Body of pancreas (tissue), 4 donors: ENCODE measurements around the gene PTPN21. TPM values are rescaled to one million over a fixed set of nuclear protein-coding genes. Genes with fewer than 3 reads are reported as not detected.

Source experiments
- ATAC-seq: fragments of 150-250 bp; one replicate; pipeline ENCODE4 v1.9.1; 2016
- DNase-seq, 4 donors: peaks; one replicate each; pipeline ENCODE4 v3.0.0-alpha.2; 2019
- H3K27ac ChIP-seq, 4 donors: fragments of 200-600 bp; sonication (generic); 1 replicate in 3 of 4; 2 replicates in 1 of 4; pipeline versions ENCODE4 v1.5.1 to v1.6.1; 2016 to 2019; ENCODE audit warnings: mild to moderate bottlenecking in 1 of 4, mixed read lengths in 1 of 4, moderate library complexity in 1 of 4
- H3K27me3 ChIP-seq, 2 donors: fragments of 200-600 bp; sonication (generic); one replicate each; pipeline ENCODE4 v1.6.0; 2016; ENCODE audit warnings: mild to moderate bottlenecking in 1 of 2
- H3K36me3 ChIP-seq, 2 donors: fragments of 200-600 bp; sonication (generic); replicated peaks in 1 of 2; 2 replicates each; pipeline ENCODE4 v1.5.1; 2016; ENCODE audit warnings: low read depth in 2 of 2; ENCODE audit not compliant: insufficient read depth in 1 of 2
- H3K4me1 ChIP-seq: fragments of 200-600 bp; sonication (generic); one replicate; pipeline ENCODE4 v1.6.0; 2016
- H3K4me3 ChIP-seq, 2 donors: fragments of 200-600 bp; sonication (generic); 1 replicate in 1 of 2; 2 replicates in 1 of 2; pipeline ENCODE4 v1.5.1; 2016 to 2019
- H3K9me3 ChIP-seq, 3 donors: fragments of 200-600 bp; sonication (generic); 1 replicate in 2 of 3; 2 replicates in 1 of 3; pipeline ENCODE4 v1.5.1; 2016
- POLR2A ChIP-seq, 3 donors: fragments of 450-650 bp; IDR thresholded peaks; one replicate each; pipeline ENCODE4 v1.6.1; 2016; ENCODE audit warnings: antibody characterized with exemption in 3 of 3, mild to moderate bottlenecking in 2 of 3
- WGBS, 2 donors: methylation state at CpG; one replicate each; pipeline ENCODE4 v1.1.5; 2017; 5-methylcytosine and 5-hydroxymethylcytosine counted together
- intact Hi-C: fragments of 100-400 bp; cut with DNase I; formaldehyde crosslinking; loops from one replicate; pipeline ENCODE4 v1.15.1; 2023
- total RNA-seq, 2 donors: library from RNA; depleted of rRNA; stranded (reverse); fragments of >200 nt; gene quantifications; one replicate each; pipeline ENCODE4 v1.1.0, GENCODE V29; 2016
- TF ChIP-seq, protein P1 (sequence below), 7 experiments: fragments of 450-650 bp in 4 of 7; fragments of 200-600 bp in 3 of 7; sonication (generic) in 3 of 7; IDR thresholded peaks; one replicate each; pipeline ENCODE4 v1.5.1; 2016 to 2019; ENCODE audit warnings: antibody characterized with exemption in 7 of 7

PTPN21 gene
- total RNA-seq, 2 donors from 2014 or later, result 10.5 to 10.9 TPM

GRCh38 chr14:88490168-88490567, 64.6 kb downstream of the PTPN21 start:
- intact Hi-C loops, result loop anchor here (5.0 kb wide), 1 partner anchor 57 kb away; no protein-coding TSS in a partner anchor
- 94 to 96% methylated on average over 6 of the region's 6 CpGs for WGBS, 2 donors

DNA sequence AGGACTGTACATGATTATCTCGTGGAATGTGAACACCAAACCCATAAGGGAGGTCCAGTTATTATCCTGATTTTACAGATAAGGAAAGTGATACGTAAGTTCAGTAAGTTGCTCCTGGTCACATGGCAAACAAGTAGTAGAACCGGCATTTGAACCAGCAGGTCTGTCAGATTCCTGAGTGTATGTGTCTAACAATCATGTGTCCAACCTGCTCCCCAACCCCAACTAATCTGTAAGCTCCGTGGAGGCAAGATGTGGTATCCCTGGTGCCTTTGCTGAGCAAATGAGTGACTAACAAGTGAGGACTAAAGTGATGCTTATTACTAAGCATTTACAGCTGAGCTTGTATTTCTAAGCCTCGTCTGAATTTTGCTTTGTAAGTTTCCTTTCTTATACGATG, 65.9 kb downstream of the PTPN21 start:
- H3K4me3 ChIP-seq, result no peak overlapping the region
- intact Hi-C loops, result no loop called here
- H3K9me3 ChIP-seq, result no peaks in the 10 kb centered on the region
- 43 to 47% methylated on average over 6 of the region's 6 CpGs for whole genome bisulfite sequencing, 2 donors
- no peak for ATAC-seq
- no peaks in the 10 kb centered on the region for H3K4me1 ChIP-seq
- no peaks in the 10 kb centered on the region for H3K27me3 ChIP-seq
- TF ChIP-seq, protein P1, sequence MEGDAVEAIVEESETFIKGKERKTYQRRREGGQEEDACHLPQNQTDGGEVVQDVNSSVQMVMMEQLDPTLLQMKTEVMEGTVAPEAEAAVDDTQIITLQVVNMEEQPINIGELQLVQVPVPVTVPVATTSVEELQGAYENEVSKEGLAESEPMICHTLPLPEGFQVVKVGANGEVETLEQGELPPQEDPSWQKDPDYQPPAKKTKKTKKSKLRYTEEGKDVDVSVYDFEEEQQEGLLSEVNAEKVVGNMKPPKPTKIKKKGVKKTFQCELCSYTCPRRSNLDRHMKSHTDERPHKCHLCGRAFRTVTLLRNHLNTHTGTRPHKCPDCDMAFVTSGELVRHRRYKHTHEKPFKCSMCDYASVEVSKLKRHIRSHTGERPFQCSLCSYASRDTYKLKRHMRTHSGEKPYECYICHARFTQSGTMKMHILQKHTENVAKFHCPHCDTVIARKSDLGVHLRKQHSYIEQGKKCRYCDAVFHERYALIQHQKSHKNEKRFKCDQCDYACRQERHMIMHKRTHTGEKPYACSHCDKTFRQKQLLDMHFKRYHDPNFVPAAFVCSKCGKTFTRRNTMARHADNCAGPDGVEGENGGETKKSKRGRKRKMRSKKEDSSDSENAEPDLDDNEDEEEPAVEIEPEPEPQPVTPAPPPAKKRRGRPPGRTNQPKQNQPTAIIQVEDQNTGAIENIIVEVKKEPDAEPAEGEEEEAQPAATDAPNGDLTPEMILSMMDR (IDR thresholded peaks at IDR 0.05), result no peak
- TF ChIP-seq POLR2A (IDR thresholded peaks at IDR 0.05), result no peak
- no peak for DNase-seq
- peaks cover 4 to 5% of the 10 kb centered on the region in 2 donors for H3K36me3 ChIP-seq
- H3K27ac ChIP-seq, result no peak overlapping the region

More at GRCh38 chr14:88490168-88490567, 64.6 kb downstream of the PTPN21 start:
- no peaks in the 10 kb centered on the region for H3K4me1 ChIP-seq
- H3K4me3 ChIP-seq, result no peak overlapping the region
- H3K27ac ChIP-seq, result no peak overlapping the region
- DNase-seq (no peak), ATAC-seq (no peak)
- H3K27me3 ChIP-seq, result no peaks in the 10 kb centered on the region
- no peaks in the 10 kb centered on the region for H3K9me3 ChIP-seq
- peaks cover 0 to 4% of the 10 kb centered on the region in 2 donors for H3K36me3 ChIP-seq
- TF ChIP-seq, protein P1 (IDR thresholded peaks at IDR 0.05), result no peak
- no peak for TF ChIP-seq POLR2A (IDR thresholded peaks at IDR 0.05)

DNA sequence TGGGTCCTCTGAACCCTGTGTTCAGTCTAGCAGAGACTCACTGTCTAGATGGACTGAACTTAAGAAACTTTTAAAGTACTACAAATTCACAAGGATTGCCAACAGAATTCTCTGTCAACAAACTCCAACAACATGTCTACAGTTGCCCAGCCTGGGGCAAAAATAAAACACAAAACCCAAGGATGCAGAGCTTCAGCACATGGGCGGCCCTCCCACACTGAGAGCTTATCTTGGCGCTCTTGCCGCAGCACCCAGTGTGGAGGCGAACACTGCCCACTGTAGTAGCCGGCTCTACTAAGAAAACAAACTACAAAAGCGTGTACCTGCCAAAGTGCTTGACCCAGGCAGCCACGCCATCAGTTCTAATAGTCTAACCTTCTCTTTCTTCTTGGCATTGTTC, 66.7 kb downstream of the PTPN21 start:
- Histone ChIP-seq H3K4me1 (no peaks in the 10 kb centered on the region), H3K27ac (no peak overlapping the region), H3K4me3 (no peak overlapping the region), H3K36me3 (peaks cover 4 to 5% of the 10 kb centered on the region in 2 donors), H3K27me3 (no peaks in the 10 kb centered on the region), H3K9me3 (no peaks in the 10 kb centered on the region)
- DNase-seq (no peak), ATAC-seq (no peak)
- 80 to 88% methylated on average over 7 of the region's 7 CpGs for WGBS, 2 donors
- no peak for TF ChIP-seq POLR2A (IDR thresholded peaks at IDR 0.05)
- TF ChIP-seq, protein P1 (IDR thresholded peaks at IDR 0.05), result no peak
- intact Hi-C loops, result no loop called here

DNA sequence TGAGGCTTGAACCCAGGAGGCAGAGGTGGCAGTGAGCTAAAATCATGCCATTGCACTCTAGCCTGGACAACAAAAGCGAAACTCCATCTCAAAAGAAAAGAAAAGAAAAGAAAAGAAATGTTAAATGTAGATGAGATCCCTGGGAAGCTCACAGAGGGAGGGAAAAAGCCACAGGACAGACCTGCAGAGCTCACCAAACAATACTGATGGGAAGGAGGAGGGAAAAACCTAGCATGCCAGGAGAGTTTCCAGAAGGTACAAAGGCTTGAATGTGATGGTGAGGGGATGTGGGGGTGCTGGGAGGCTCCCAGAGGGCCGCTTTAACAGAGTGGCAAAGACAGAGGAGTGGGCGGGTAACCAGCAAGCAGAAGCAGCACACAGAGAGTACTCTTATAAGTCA, 72.3 kb downstream of the PTPN21 start:
- no peaks in the 10 kb centered on the region for H3K4me1 ChIP-seq
- TF ChIP-seq, protein P1 (IDR thresholded peaks at IDR 0.05), result no peak
- no peak for TF ChIP-seq POLR2A (IDR thresholded peaks at IDR 0.05)
- DNase-seq, result no peak
- H3K9me3 ChIP-seq, result no peaks in the 10 kb centered on the region
- H3K27ac ChIP-seq, result no peak overlapping the region
- intact Hi-C loops, result no loop called here
- H3K27me3 ChIP-seq, result no peaks in the 10 kb centered on the region
- peaks cover 20 to 24% of the 10 kb centered on the region in 2 donors for H3K36me3 ChIP-seq
- 89 to 90% methylated on average over 3 of the region's 3 CpGs for WGBS, 2 donors
- no peak for ATAC-seq
- H3K4me3 ChIP-seq, result no peak overlapping the region

DNA sequence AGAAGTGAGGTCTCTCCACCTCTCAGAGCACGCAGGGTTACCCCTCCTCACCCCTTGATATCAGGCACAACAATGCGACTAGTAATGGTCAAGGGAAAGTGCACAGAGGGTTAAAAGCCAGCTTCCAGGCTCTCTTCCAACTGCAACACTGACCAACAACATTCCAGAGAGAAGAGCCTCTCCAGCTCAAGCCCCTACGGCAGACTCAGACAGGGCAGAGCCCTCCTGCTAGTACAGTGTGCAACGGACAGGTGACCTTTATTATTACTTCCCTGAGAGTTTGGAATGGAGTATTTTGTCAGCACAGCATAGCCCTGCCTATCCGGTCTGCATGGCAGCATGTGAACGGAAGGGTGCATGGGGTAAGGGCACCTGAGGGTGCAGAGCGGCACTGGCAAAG, 73.0 kb downstream of the PTPN21 start:
- TF ChIP-seq, protein P1 (IDR thresholded peaks at IDR 0.05), result no peak
- no peak overlapping the region for H3K27ac ChIP-seq
- DNase-seq (no peak), ATAC-seq (no peak)
- intact Hi-C loops, result no loop called here
- no peak overlapping the region for H3K4me3 ChIP-seq
- H3K36me3 ChIP-seq, result peaks cover 20 to 26% of the 10 kb centered on the region in 2 donors
- no peaks in the 10 kb centered on the region for H3K9me3 ChIP-seq
- H3K4me1 ChIP-seq, result no peaks in the 10 kb centered on the region
- H3K27me3 ChIP-seq, result no peaks in the 10 kb centered on the region
- 81 to 93% methylated on average over 6 to 7 of the region's 7 CpGs for WGBS, 2 donors
